NCI-H1092 treated with DMSO at 0.1 percent for 48 hours (cell line): Measurements from ENCODE around the gene NUDT3.
A peak's percentile ranks its signal among the peaks of the same experiment; 100 is the strongest.
"Not testable (repeated sequence)": the region's sequence is repeated elsewhere in the genome, so short reads cannot be mapped to it uniquely, and the experiment has no call there.

ENCODE experiments used
- DNase-seq: peaks from one replicate; lab custom pipeline; 2025; lab: John Stamatoyannopoulos, UW

Gene NUDT3

DNA sequence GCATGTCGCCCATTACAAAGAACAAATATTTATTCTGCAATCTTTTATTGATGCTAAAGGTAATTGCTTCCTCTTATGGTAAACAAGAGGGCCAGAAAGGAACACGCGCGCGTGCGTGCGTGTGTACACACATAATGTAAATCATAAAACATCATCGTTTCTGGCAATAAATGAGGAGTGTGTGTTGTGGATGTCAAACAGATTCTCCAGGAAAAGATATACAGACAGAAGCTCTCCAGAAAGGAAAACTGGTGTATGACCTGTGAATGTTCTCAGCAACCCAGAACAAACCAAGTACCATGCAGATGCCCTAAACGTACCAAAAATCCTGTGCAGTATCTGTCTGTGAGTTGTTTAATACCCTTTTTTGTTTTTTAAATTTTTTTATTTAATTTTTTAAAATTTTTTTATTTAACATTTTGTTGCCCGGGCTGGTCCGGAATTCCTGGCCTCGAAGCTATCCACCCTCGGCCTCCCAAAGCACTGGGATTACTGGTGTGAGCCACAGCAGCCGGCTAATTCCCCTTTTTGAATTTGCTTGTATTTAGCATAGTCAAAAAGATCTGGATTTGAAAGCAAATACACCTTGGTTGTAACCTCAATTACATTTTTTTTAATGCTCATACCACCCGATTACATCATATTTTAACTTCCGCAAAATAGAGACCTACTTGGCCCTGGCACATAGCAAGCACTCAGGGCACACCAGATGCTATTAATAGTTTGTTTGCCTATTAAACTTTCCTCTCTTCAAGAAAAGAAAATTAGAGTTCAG, 909 bp upstream of the NUDT3 start:
- no peak for DNase-seq

- no peak for DNase-seq
These were observed 528 bp downstream of the NUDT3 start for GRCh38 chr6:34391786-34392496.

- DNase-seq, result peak; percentile 42
These were observed 1.0 kb downstream of the NUDT3 start for GRCh38 chr6:34391473-34391785.

DNA sequence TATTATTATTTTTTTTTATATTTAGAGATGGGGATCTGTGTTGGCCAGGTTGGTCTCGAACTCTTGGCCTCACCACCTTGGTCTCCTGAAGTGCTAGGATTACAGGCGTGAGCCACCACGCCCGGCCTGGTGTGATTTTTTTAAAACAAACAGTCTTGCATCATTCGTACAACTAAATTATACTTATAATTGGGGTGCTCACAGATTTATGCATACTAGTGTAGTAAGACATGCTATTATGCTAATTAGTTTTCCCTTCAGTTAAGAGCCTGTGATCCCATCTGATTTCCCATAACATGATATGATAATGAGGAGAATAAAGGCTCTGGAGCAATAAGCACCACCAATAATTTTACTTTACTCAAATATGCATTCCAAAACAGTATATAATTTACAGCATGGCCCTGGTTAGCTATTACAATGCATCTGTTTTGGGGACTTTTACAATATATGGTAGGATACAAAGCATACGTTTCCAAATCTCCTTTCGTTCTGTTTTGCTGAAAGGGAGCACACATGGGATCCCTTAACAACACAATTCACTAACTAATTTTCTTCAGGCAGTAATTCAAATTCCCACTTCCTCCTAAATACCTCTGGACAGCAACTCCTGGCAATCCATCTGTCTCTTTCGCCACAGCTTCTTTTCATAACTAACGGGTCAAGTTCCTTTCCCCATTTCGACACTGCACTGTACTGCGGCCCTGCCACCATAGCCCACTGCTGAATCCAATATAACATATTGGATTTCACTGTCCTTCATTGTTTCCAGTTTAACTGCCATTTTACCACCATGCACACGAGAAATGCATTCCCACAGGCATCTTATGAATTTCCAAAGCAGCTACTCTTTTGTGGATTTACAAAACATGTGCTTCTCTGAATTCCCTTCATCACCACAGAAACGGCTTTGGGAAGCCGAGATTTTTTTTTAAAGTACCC, 1.7 kb downstream of the NUDT3 start:
- peak; percentile 42 for DNase-seq

GRCh38 chr6:34389034-34389433, 3.4 kb downstream of the NUDT3 start:
- no peak for DNase-seq

GRCh38 chr6:34388421-34388820, 4.0 kb downstream of the NUDT3 start:
- no peak for DNase-seq

GRCh38 chr6:34386316-34387137, 5.9 kb downstream of the NUDT3 start:
- DNase-seq, result no peak

GRCh38 chr6:34385793-34386195, 6.7 kb downstream of the NUDT3 start:
- no peak for DNase-seq

GRCh38 chr6:34384321-34385153, 7.9 kb downstream of the NUDT3 start:
- no peak for DNase-seq

- no peak for DNase-seq
These were observed 8.7 kb downstream of the NUDT3 start for GRCh38 chr6:34383656-34384320.

GRCh38 chr6:34383161-34383631, 9.3 kb downstream of the NUDT3 start:
- DNase-seq, result no peak

DNA sequence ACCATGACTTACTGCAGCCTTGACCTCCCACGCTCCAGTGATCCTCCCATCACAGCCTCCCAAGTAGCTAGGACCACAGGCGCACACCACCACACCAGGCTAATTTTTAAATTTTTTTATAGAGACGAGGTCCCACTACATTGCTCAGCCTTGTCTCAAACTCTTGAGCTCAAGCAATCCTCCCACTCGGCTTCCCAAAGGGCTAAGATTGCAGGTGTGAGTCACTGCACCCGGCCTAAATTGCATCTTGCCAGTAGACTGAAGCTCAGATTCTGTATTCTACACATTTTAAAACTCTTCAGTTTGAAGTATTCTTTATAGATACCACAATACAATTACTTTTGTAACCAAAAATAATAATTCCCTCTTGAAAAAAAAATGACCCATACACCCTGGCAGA, 11.4 kb downstream of the NUDT3 start:
- DNase-seq, result no peak

GRCh38 chr6:34378470-34378869, 14.0 kb downstream of the NUDT3 start:
- no peak for DNase-seq

- no peak for DNase-seq
These were observed 14.5 kb downstream of the NUDT3 start for GRCh38 chr6:34377984-34378383.

GRCh38 chr6:34377571-34377970, 14.9 kb downstream of the NUDT3 start:
- DNase-seq, result not testable (repeated sequence)

- no peak for DNase-seq
These were observed 16.6 kb downstream of the NUDT3 start for GRCh38 chr6:34375833-34376232.

DNA sequence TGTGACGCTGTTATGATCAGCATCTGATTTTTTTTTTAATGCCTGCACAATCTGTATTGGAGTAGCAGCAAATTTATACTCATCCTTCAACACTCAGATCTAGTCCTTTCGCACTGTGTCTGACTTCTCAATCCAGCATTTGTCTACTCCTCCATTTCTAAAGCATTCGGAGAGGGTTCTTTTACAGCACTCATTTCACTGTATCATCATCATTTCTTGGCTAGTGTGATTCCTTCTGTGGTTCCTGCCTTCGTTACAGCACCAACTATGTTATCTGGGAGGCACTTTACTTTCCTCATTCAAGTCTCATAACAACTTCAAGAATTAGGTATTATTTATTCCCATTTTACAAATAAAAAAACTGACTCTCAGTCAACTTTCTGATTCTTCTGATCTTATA, 18.0 kb downstream of the NUDT3 start:
- DNase-seq, result no peak

GRCh38 chr6:34374069-34374468, 18.4 kb downstream of the NUDT3 start:
- DNase-seq, result no peak

DNA sequence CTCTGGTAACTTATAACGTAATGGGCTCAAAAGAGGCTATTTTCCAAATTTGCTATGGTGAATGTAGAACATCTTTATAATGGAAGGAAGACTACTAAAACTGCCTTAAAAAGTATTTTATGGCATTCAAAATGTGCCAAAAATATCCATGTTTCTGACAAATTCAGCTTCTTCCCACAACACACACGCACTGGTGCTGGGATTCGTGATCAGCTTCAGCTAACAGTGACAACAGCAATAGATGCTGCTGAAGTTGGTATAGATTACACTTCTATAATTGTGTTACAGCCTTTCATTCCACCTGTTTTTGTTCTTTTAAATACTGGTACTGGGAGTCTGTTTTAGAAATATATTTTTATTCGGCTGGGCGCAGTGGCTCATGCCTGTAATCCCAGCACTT, 19.0 kb downstream of the NUDT3 start:
- no peak for DNase-seq

DNA sequence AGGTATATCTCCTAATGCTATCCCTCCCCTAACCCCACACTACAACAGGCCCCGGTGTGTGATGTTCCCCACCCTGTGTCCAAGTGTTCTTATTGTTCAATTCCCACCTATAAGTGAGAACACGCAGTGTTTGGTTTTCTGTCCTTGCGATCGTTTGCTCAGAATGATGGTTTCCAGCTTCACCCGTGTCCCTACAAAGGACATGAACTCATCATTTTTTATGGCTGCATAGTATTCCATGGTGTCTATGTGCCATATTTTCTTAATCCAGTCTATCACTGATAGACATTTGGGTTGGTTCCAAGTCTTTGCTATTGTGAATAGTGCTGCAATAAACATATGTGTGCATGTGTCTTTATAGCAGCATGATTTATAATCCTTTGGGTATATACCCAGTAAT, 20.6 kb downstream of the NUDT3 start:
- DNase-seq, result not testable (repeated sequence)
